Stimulated activated CD4-positive, alpha-beta T cell treated with anti-CD3 and anti-CD28 coated beads, Interleukin-4, amount 100 ng/mL, for 48 hours (primary cell): ENCODE measurements around the gene ZBTB38.

Source experiments
- DNase-seq, 2 donors: peaks; one replicate each; pipeline ENCODE4 v3.0.0-alpha.2; 2020; ENCODE audit warnings: low read depth in 2 of 2

Gene ZBTB38, protein sequence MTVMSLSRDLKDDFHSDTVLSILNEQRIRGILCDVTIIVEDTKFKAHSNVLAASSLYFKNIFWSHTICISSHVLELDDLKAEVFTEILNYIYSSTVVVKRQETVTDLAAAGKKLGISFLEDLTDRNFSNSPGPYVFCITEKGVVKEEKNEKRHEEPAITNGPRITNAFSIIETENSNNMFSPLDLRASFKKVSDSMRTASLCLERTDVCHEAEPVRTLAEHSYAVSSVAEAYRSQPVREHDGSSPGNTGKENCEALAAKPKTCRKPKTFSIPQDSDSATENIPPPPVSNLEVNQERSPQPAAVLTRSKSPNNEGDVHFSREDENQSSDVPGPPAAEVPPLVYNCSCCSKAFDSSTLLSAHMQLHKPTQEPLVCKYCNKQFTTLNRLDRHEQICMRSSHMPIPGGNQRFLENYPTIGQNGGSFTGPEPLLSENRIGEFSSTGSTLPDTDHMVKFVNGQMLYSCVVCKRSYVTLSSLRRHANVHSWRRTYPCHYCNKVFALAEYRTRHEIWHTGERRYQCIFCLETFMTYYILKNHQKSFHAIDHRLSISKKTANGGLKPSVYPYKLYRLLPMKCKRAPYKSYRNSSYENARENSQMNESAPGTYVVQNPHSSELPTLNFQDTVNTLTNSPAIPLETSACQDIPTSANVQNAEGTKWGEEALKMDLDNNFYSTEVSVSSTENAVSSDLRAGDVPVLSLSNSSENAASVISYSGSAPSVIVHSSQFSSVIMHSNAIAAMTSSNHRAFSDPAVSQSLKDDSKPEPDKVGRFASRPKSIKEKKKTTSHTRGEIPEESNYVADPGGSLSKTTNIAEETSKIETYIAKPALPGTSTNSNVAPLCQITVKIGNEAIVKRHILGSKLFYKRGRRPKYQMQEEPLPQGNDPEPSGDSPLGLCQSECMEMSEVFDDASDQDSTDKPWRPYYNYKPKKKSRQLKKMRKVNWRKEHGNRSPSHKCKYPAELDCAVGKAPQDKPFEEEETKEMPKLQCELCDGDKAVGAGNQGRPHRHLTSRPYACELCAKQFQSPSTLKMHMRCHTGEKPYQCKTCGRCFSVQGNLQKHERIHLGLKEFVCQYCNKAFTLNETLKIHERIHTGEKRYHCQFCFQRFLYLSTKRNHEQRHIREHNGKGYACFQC (N-terminal part only)

DNA sequence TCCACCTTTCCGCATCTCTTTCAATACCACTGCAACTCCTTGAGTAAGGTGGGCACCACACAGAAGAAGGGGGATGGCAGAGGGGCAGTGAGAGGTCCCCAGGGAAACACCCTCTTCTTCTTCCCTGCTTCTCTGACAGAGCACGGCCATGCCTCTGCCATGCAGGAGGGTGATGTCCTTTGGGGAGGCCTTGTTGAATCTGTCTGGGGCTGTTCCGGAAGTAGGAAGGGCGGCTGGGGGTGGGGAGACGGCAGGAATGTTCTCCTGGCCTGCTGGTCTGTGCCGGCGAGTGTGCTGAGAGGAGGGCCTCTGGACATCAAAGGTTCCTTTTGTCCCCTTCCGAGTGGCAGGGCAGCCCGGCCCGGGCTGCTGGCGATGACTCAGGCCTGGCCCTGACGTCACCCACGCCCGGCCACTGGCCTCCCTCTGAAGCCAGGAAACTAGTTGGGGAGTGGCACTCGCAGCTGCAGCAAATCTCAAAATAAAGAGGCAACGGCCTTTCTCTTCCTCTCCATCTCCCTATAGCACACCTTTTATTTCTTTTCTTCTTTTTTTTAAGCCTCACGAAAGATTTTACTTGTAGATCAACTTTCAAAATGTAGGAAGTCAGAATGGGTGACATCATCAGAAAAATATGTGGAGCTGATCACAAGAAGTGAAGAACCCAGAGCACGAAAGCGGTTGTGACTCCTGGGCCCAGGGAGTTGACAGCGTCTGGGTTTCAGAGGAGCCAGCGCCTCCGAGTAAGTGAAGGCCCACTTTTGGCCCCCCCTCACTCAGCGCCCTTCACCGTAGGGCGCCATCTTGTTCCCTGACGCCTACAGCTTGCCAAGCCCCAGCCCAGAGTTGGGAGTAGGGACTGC is at the start of gene ZBTB38:
ZBTB38 (plus strand) TSS at position 443 of the 863 bp plus-strand sequence. CDS start 73,885 bp downstream, outside the sequence.
- no peak for DNase-seq

- no peak for DNase-seq
Measured at GRCh38 chr3:141320399-141321108, 47.8 kb upstream of the ZBTB38 start.

DNA sequence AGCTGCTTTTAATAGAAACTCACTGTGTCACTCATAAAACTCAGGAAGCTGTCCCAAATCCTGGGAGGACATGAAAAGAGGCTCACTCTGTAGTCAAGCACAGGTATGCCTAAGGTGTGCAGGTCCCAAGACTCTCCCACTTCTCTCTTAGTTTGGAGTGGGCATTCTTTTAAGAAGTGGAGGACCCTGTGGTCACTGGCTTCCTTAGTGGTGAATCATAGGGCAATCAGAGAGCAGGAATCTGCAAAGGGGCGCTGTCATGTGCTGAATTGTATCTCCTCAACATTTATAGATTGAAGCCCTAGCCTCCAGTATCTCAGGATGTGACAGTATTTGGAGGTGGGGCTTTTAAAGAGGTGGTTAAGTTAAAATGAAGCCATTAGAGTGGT is 47.2 kb upstream of the ZBTB38 start:
- no peak for DNase-seq

DNA sequence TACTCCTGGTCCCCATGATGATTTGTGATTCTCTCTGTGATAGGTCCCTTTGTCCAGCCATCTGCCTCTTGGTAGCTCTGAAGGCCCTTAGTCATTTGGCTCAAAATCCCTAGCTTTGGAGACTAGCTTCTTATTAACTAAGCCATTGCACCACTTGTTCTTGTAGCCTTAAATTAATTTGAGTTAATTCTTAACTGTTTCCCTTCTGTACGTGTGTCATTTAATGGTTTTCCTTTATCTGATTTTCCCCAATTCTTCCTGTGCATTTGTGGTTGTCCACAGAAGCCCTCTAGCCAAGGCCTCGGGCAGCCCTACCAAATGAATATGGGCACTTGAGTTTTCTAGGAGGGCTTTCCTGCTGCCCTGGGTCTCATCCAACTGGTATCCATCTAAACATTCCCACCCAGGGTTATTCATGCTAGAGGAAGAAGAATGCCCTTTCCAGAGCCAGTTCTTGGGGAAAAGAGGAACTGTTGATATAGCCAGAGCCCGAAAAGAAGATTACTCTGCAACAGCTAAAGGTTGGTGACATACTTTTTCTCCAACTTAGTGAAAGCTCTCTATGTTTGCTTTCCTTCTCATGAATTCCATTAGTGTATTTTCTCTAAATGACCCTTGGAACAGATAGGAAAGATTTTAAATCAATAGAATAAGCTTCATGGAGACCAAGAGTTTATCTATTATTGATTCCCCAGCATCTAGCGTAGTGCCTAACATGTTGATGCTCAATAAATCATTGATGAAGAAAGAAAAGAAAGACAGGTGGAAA is 44.2 kb upstream of the ZBTB38 start:
- no peak for DNase-seq

DNA sequence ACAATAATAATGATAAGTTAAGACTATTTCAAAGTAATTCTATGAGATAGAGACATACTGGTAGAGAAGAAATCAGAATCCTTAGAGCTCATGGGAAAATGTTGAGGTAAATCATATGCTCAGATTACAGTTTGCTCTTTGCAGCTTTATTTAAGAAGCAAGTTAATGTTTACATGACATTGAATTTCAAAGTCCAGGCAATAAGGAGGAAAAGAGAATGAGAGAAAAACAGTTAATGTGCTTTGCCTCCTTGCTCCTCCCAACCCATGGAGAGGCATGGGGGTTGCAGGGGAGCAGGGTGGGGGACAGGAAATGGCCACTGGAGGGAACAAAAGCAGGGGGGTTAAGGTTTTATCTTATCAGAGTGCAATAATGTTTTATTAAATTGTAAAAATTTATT is 42.2 kb upstream of the ZBTB38 start:
- DNase-seq = no peak

GRCh38 chr3:141326626-141327025 is 41.7 kb upstream of the ZBTB38 start:
- DNase-seq = no peak

GRCh38 chr3:141328286-141329166 is 39.8 kb upstream of the ZBTB38 start:
- DNase-seq = no peak

GRCh38 chr3:141330235-141330634 is 38.1 kb upstream of the ZBTB38 start:
- DNase-seq = no peak

- DNase-seq = no peak
Measured at GRCh38 chr3:141330718-141331376, 37.5 kb upstream of the ZBTB38 start.

DNA sequence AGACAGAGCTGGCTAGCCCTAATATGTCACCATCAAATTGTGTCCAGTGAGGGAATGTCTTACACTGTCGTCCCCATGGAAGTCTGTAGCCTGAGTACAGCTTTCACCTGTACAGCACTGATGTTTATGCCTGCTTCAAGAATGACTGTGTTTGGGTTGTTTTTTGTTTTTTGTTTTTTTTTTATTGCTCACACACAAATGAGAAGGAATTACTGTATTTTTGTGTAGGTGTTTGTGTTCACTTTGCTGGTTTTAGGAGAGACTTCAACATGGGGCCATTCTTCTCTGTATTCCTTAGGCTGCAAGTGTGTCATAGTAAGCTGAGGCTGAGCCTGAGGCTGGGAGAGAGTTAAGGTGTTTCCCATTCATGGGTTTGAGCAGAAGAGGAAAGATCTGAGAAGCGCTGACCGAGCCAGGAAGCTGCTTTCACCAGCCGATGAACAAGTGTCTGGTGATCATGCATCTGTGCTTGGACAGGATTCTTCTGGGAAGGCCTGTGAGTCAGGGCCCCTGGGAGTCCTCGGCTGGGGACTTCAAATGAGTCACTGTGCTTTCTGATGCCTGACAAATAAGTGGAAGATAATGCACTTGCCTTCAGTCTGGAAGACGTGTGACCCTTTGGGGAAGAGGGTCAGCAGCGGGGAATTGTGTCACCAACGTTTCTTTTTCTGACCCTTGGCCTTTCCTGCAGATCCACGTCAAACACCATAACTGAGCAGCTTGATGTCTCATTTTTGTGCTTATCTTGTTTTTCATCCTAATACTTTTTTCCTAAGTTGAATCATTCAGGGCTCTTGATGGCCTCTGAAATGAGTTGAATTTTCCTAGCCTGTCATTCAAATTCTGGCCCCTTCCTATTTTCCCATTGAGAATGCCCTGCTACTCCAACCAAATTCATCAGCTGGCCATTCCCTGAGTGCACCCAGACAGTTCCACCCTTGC is 36.7 kb upstream of the ZBTB38 start:
- DNase-seq = no peak

DNA sequence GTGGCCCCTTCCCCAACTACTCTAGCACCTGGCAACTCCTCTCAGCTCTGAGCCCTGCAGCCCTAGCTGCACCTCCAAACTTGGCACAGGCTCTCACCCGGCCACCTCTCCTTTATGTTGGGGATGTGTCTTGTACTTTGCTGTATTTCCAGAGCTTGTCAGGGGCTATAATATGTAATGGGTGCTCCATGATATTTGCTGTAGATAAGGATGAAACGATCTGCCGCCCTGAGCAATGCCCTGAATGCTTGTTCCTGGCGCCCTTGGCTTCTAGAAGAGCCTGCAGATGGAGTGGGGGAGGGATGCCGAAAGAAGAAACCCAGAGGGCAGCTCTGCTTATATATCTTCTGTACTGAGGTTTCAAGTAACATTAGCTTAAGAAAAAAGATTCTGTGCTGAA is 35.9 kb upstream of the ZBTB38 start:
- no peak for DNase-seq

GRCh38 chr3:141333836-141334626 is 34.3 kb upstream of the ZBTB38 start:
- DNase-seq = no peak

DNA sequence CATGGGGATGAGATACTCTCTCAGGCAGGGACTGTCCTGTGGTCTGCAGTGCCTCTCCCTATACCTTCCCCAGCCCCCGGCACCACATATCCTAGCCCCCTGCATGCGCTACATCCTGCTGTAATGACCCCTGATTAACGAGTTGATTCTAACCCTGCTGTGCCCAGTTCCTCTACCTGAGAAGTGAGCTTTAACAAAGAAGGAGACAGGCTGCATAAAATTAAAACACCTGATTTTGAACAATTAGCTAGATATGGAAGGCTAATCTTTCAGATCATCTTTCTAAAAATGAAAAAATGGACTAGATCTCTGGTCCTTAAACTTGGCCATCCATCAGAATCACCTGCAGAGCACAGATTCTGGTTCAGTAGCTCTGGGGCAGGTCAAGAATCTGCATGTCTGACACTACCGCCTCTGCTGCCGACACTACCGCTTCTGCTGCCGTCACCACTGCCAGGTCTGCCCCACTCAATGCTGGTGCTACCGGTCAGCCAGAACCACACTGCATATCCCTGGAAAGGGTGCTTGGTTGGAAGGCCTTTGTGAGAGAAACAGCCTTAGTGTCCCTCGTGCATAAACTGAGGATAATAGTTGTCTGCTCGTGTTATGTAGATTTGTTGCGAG is 33.6 kb upstream of the ZBTB38 start:
- DNase-seq = no peak

- no peak for DNase-seq
Measured at GRCh38 chr3:141335531-141336061, 32.7 kb upstream of the ZBTB38 start.

DNA sequence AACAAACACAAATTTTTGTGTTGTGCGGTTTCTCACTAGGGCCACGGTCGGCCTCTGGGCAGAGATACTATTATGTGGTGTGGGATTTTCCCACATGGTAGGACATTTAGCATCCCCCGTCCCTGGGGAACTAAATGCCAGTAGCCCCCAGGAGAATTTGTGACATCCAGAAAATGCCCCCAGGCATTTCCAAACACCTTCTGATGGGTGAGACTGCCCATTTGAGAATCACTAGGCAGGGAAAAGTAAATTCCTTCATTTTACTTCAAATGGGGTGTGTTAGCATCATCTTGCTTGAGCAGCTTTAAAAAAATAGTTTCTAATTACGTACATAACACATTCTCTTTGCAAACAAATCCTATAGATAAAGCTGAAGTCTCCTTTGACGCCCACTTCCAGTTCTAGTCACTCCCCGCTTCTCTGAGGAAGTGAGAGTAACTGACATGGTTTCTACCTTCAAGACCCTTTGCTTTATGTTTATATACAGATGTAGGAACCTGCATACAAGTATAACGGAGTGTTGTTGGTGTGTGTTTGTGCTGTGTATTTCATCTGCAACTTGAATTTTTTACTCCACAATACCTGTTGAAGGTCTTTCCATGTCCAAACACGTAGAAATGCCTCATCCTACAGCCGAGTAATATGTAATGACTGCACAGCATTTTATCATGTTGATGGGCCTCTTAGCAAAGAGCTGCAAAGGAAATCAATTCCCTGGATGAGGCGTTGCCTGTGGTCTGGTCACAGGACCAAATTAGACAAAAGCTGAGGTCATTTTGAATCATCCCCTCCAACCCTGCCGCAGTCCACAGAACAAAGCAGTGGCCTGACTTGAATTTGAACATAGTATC is 31.4 kb upstream of the ZBTB38 start:
- no peak for DNase-seq
